Testis (tissue), 3 donors: Measurements from ENCODE around the gene TSPAN7. TPM values are rescaled to one million over a fixed set of nuclear protein-coding genes. Genes with fewer than 3 reads are reported as not detected.
A peak's percentile ranks its signal among the peaks of the same experiment; 100 is the strongest.

Experiments used
- DNase-seq: peaks from one replicate; pipeline ENCODE4 v3.0.0-alpha.2; 2019
- H3K27ac ChIP-seq, 2 donors: fragments of 200-600 bp; sonication (generic); one replicate each; pipeline ENCODE4 v1.5.1; 2019
- H3K27me3 ChIP-seq: fragments of 200-600 bp; sonication (generic); one replicate; pipeline ENCODE4 v1.5.1; 2019
- H3K36me3 ChIP-seq: fragments of 200-600 bp; sonication (generic); one replicate; pipeline ENCODE4 v1.5.1; 2017; ENCODE audit warnings: low read depth; ENCODE audit errors: missing control alignments
- H3K4me1 ChIP-seq: fragments of 200-600 bp; sonication (generic); one replicate; pipeline ENCODE4 v1.5.1; 2019
- H3K4me3 ChIP-seq, 2 donors: fragments of 200-600 bp; sonication (generic); one replicate each; pipeline ENCODE4 v1.5.1; 2017 to 2019
- H3K9me3 ChIP-seq: fragments of 200-600 bp; sonication (generic); one replicate; pipeline ENCODE4 v1.5.1; 2017
- POLR2A ChIP-seq: fragments of 450-650 bp; IDR thresholded peaks from one replicate; pipeline ENCODE4 v1.6.1; 2017; ENCODE audit warnings: antibody characterized with exemption, mild to moderate bottlenecking, moderate library complexity
- WGBS, 2 donors: methylation state at CpG; one replicate each; pipeline ENCODE4 v1.1.5; 2018; 5-methylcytosine and 5-hydroxymethylcytosine counted together
- intact Hi-C: fragments of 100-400 bp; cut with DNase I; formaldehyde crosslinking; loops from one replicate; pipeline ENCODE4 v1.15.1; 2023; ENCODE audit warnings: low total_unique reads
- polyA plus RNA-seq: library from polyadenylated mRNA; stranded (reverse); fragments of 350-450 nt; fragmentation: Illumina TruSeq; extraction: RNeasy Lipid Tissue Mini Kit (QIAGEN cat#74804); gene quantifications from one replicate; pipeline ENCODE4 v1.2.3, GENCODE V29; 2014; ENCODE audit warnings: low read depth, low replicate concordance; ENCODE audit not compliant: insufficient read depth
- total RNA-seq, 2 donors: library from RNA; depleted of rRNA; stranded (reverse); fragments of >200 nt; gene quantifications; one replicate each; pipeline ENCODE4 v1.2.3, GENCODE V29; 2016
- TF ChIP-seq, protein P1 (sequence below), 3 experiments: fragments of 450-650 bp in 2 of 3; fragments of 200-600 bp in 1 of 3; sonication (generic) in 1 of 3; IDR thresholded peaks; one replicate each; pipeline ENCODE4 v1.5.1; 2016 to 2019; ENCODE audit warnings: antibody characterized with exemption in 3 of 3, mild to moderate bottlenecking in 2 of 3, moderate library complexity in 1 of 3

The TSPAN7 gene
- total and polyA plus RNA-seq, 3 donors from 2014 or later = 5.7 to 21.5 (median 6.4) TPM

DNA sequence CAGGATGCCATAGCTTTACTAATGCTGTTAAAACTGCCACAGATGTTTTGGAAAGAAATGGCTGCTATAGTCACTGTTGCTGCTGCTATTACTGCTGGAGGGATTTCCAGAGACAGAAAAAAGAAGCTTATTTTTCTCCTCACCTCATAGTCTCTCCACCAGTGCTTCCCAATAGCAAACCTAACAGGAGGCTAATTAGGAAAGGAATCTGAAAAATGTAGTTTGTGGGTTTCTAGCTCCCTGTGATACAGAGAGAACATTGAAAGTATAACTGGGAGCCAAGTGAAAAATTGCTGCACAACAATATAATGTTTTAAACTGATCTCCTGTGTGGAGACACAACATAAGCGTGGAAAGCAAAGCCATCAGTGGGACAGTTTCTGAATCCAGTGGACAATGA, 8.6 kb upstream of the TSPAN7 start:
- H3K36me3 ChIP-seq = no peaks in the 10 kb centered on the region
- intact Hi-C loops = no loop called here
- TF ChIP-seq, protein P1, sequence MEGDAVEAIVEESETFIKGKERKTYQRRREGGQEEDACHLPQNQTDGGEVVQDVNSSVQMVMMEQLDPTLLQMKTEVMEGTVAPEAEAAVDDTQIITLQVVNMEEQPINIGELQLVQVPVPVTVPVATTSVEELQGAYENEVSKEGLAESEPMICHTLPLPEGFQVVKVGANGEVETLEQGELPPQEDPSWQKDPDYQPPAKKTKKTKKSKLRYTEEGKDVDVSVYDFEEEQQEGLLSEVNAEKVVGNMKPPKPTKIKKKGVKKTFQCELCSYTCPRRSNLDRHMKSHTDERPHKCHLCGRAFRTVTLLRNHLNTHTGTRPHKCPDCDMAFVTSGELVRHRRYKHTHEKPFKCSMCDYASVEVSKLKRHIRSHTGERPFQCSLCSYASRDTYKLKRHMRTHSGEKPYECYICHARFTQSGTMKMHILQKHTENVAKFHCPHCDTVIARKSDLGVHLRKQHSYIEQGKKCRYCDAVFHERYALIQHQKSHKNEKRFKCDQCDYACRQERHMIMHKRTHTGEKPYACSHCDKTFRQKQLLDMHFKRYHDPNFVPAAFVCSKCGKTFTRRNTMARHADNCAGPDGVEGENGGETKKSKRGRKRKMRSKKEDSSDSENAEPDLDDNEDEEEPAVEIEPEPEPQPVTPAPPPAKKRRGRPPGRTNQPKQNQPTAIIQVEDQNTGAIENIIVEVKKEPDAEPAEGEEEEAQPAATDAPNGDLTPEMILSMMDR (IDR thresholded peaks at IDR 0.05) = no peak
- no peak for TF ChIP-seq POLR2A
- H3K4me3 ChIP-seq = no peak overlapping the region
- no peaks in the 10 kb centered on the region for H3K27me3 ChIP-seq
- no peak overlapping the region for H3K27ac ChIP-seq
- 77 to 87% methylated on average over 1 of the region's 1 CpG for WGBS, 2 donors
- H3K4me1 ChIP-seq = no peaks in the 10 kb centered on the region
- no peaks in the 10 kb centered on the region for H3K9me3 ChIP-seq
- DNase-seq = no peak

DNA sequence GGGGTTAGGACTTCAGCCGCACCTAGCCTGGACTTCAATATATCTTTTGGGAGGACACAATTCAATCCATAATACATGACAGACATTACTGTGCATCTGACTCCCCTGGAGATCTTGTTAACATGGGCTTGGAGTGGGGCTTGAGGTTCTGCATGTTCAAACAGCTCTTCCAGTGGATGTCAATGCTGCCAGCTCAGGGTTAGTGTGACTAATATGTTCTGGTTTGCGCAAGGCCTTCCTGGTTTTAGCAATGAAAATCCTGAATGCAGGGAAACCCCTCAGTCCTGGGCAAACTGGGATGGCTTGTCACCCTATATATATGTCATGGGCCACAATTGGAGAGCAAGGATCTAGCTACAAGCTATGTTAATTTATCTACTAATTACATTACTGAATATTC, 2.7 kb upstream of the TSPAN7 start:
- no peak for TF ChIP-seq POLR2A
- TF ChIP-seq, protein P1 (IDR thresholded peaks at IDR 0.05) = no peak
- no peak for DNase-seq
- no peaks in the 10 kb centered on the region for H3K27me3 ChIP-seq
- no peaks in the 10 kb centered on the region for H3K4me1 ChIP-seq
- intact Hi-C loops = no loop called here
- no peaks in the 10 kb centered on the region for H3K36me3 ChIP-seq
- 87 to 89% methylated on average over 1 to 2 of the region's 2 CpGs for WGBS, 2 donors
- no peaks in the 10 kb centered on the region for H3K9me3 ChIP-seq
- H3K27ac ChIP-seq = no peak overlapping the region
- H3K4me3 ChIP-seq = no peak overlapping the region

DNA sequence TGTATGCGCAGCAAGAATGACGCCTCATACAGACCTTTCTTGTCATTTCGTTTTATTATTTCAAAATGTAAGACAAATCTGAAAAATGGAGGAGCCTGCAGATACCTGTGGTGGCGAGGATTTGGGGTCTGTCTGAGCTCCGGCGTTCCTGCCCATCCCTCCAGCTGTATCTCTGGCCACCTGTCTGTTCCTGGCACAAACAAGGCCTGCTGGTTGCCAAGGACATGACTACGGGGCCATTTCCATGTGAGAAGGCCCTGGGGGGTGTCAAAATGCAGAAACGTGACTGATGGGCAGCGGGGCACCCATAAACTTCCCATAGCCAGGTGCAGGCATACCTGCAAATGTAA, 591 bp upstream of the TSPAN7 start:
- H3K9me3 ChIP-seq = no peaks in the 10 kb centered on the region
- H3K36me3 ChIP-seq = no peaks in the 10 kb centered on the region
- no peak overlapping the region for H3K27ac ChIP-seq
- H3K27me3 ChIP-seq = no peaks in the 10 kb centered on the region
- TF ChIP-seq POLR2A = no peak
- TF ChIP-seq, protein P1 (IDR thresholded peaks at IDR 0.05) = no peak
- intact Hi-C loops = no loop called here
- DNase-seq = no peak
- 34 to 52% methylated on average over 4 to 9 of the region's 9 CpGs for WGBS, 2 donors
- H3K4me1 ChIP-seq = no peaks in the 10 kb centered on the region
- peak overlapping the region; percentile 40 to 58 for H3K4me3 ChIP-seq

DNA sequence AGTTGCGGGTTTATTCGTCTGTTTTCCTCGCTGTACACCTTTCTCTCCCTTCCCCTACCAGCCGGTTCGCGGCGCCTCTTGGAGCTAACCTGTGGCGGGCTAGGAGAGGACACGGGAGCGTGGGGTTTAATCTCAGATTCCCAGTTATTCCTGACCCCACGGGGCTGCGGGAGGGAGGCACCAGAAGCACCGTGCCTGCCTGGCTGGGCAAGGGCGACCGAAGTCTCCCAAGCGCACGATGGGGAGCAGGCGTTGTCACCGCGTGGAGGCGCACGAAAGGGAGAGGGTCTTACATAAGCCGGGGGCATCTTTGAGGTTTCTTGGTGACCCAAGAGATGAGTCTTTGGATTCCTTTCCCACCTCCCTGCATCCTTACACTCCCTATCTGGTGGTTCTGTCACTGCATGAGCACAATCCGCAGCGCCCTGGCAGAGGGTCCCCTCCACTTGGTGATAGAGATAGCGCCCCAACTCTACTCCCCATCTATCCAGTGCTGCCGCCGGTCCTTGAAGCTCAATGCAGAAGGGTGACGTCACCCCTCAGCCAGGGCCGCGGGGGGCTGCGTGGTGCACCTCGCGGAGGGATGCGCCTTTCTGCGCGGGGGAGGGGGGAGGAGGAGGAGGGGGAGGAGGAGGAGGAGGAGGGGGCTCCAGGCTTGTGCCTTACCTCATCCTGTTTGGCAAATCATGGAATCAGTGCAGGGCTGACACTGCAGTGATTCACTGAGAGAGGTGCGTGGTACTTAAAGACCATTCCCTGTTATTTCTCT, 793 bp downstream of the TSPAN7 start:
- Histone ChIP-seq H3K4me1 (no peaks in the 10 kb centered on the region), H3K4me3 (peak overlapping the region; percentile 47 to 58), H3K36me3 (no peaks in the 10 kb centered on the region), H3K27ac (no peak overlapping the region), H3K9me3 (no peaks in the 10 kb centered on the region), H3K27me3 (no peaks in the 10 kb centered on the region)
- TF ChIP-seq, protein P1 (IDR thresholded peaks at IDR 0.05) = no peak
- TF ChIP-seq POLR2A = no peak
- intact Hi-C loops = no loop called here
- WGBS, 2 donors = 0% methylated on average over 10 to 17 of the region's 38 CpGs
- DNase-seq = peak; percentile 19

DNA sequence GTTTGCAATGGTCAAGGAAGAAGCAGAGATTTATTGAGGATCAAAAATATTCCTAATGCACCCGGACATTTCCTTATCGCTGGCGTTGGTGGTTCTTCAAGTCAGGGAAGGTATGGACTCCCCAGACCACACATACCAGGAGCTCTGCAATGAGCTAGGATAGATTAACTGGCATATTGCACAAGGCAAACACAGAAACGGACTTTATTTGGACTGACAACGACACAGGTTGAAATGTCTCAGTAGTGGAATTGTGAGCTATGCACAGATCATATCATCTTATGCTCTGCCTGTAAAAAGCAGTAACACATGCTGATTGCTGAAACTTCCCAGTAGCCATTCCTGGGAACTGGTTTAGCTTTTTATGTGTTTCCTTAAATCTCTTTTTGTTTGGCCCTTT, 1.7 kb downstream of the TSPAN7 start:
- TF ChIP-seq, protein P1 (IDR thresholded peaks at IDR 0.05) = no peak
- TF ChIP-seq POLR2A = no peak
- no peaks in the 10 kb centered on the region for H3K36me3 ChIP-seq
- no peak overlapping the region for H3K4me3 ChIP-seq
- WGBS, 2 donors = 6 to 16% methylated on average over 3 to 5 of the region's 5 CpGs
- H3K4me1 ChIP-seq = no peaks in the 10 kb centered on the region
- no peak for DNase-seq
- intact Hi-C loops = no loop called here
- H3K27ac ChIP-seq = no peak overlapping the region
- no peaks in the 10 kb centered on the region for H3K9me3 ChIP-seq
- no peaks in the 10 kb centered on the region for H3K27me3 ChIP-seq
